Gastrocnemius medialis (tissue), 4 donors: ENCODE data around the gene PLPP7. TPM values are rescaled to one million over a fixed set of nuclear protein-coding genes. Genes with fewer than 3 reads are reported as not detected.

ENCODE experiments used
- ATAC-seq, 2 donors: fragments of 150-250 bp; one replicate each; pipeline ENCODE4 v1.9.1; 2016
- DNase-seq, 2 donors: peaks; one replicate each; pipeline ENCODE4 v3.0.0-alpha.2; 2019
- H3K27ac ChIP-seq, 4 donors: fragments of 200-600 bp; sonication (generic); 1 replicate in 1 of 4; 2 replicates in 3 of 4; pipeline ENCODE4 v1.5.1; 2016 to 2018; ENCODE audit warnings: mild to moderate bottlenecking in 2 of 4, moderate library complexity in 1 of 4
- H3K27me3 ChIP-seq, 3 donors: fragments of 200-600 bp; sonication (generic) in 2 of 3; 1 replicate in 1 of 3; 2 replicates in 2 of 3; pipeline versions ENCODE4 v1.5.1 to v1.6.0; 2016 to 2019; ENCODE audit warnings: mild to moderate bottlenecking in 1 of 3, moderate library complexity in 1 of 3
- H3K36me3 ChIP-seq, 2 donors: fragments of 200-600 bp; sonication (generic) in 1 of 2; one replicate each; pipeline ENCODE4 v1.5.1; 2017 to 2018
- H3K4me1 ChIP-seq, 2 donors: fragments of 200-600 bp; sonication (generic) in 1 of 2; one replicate each; pipeline ENCODE4 v1.5.1; 2016 to 2017; ENCODE audit warnings: mild to moderate bottlenecking in 2 of 2
- H3K4me3 ChIP-seq, 4 donors: fragments of 200-600 bp; sonication (generic) in 3 of 4; 1 replicate in 1 of 4; 2 replicates in 3 of 4; pipeline ENCODE4 v1.5.1; 2016 to 2019; ENCODE audit warnings: mild to moderate bottlenecking in 2 of 4
- H3K9me3 ChIP-seq, 3 donors: fragments of 200-600 bp; sonication (generic) in 2 of 3; 1 replicate in 1 of 3; 2 replicates in 2 of 3; pipeline ENCODE4 v1.5.1; 2016 to 2019
- POLR2A ChIP-seq, 2 donors: fragments of 450-650 bp; IDR thresholded peaks; one replicate each; pipeline ENCODE4 v1.6.1; 2017; ENCODE audit warnings: antibody characterized with exemption in 2 of 2, mild to moderate bottlenecking in 2 of 2, moderate library complexity in 2 of 2
- in situ Hi-C, 4 donors: fragments of 200-750 bp; cut with MboI; loops; one replicate each; pipeline versions ENCODE4 v1.15.0 to v1.8.0; 2017; ENCODE audit warnings: low sequenced_read_pairs in 4 of 4
- intact Hi-C: fragments of 100-400 bp; cut with DNase I; formaldehyde crosslinking; loops from one replicate; pipeline ENCODE4 v1.15.1; 2023; ENCODE audit warnings: low total_unique reads
- total RNA-seq, 4 donors: library from RNA; depleted of rRNA; stranded (reverse); fragments of >200 nt; gene quantifications; one replicate each; pipeline versions ENCODE4 v1.1.0 to v1.2.3, GENCODE V29; 2016
- TF ChIP-seq, protein P1 (sequence below), 5 experiments: fragments of 450-650 bp in 3 of 5; fragments of 200-600 bp in 2 of 5; sonication (generic) in 2 of 5; IDR thresholded peaks in 4 of 5; conservative IDR thresholded peaks in 1 of 5; 1 replicate in 4 of 5; 2 replicates in 1 of 5; pipeline ENCODE4 v1.5.1; 2016 to 2019; ENCODE audit warnings: antibody characterized with exemption in 5 of 5, mild to moderate bottlenecking in 3 of 5, moderate library complexity in 3 of 5

PLPP7 gene
- total RNA-seq, 4 donors from 2014 or later = 110 to 395 (median 184) TPM

DNA sequence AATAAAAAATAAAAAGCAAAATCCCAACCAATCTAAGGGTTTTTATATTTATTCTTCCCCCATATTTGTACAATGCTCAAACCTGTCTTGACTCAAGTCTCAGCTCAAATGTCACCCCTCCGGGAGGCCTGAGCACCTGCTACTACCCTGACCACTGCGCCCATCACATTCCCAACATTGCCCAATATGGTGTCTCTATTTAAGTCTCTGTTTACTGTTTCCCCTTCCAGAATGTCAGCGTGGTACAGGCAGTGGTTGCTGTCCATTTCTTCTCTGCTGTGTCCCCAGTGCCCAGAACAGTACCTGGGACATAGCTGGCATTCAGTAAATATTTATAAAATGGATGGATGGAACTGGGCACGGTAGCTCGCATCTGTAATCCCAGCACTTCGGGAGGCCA lies 57.0 kb downstream of the PLPP7 start:
- intact Hi-C loops (no loop called here), in situ Hi-C loops (loop anchor here in 1 of 4 donors (10.0 kb wide), 1 partner anchor 398 kb away; the partner anchor contains the start of gene RAPGEF1)
- TF ChIP-seq, protein P1, sequence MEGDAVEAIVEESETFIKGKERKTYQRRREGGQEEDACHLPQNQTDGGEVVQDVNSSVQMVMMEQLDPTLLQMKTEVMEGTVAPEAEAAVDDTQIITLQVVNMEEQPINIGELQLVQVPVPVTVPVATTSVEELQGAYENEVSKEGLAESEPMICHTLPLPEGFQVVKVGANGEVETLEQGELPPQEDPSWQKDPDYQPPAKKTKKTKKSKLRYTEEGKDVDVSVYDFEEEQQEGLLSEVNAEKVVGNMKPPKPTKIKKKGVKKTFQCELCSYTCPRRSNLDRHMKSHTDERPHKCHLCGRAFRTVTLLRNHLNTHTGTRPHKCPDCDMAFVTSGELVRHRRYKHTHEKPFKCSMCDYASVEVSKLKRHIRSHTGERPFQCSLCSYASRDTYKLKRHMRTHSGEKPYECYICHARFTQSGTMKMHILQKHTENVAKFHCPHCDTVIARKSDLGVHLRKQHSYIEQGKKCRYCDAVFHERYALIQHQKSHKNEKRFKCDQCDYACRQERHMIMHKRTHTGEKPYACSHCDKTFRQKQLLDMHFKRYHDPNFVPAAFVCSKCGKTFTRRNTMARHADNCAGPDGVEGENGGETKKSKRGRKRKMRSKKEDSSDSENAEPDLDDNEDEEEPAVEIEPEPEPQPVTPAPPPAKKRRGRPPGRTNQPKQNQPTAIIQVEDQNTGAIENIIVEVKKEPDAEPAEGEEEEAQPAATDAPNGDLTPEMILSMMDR (IDR thresholded peaks at IDR 0.05 in 4 of 5, conservative IDR thresholded peaks at IDR 0.05 in 1 of 5) = peak in 1 of 5 experiments; percentile 15
- TF ChIP-seq POLR2A (IDR thresholded peaks at IDR 0.05) = peak in 1 of 2 donors; percentile 62
- Histone ChIP-seq H3K36me3 (no peaks in the 10 kb centered on the region), H3K27ac (peak overlapping the region in 3 of 4 donors; percentile 13 to 78 (median 45)), H3K27me3 (no peaks in the 10 kb centered on the region), H3K4me3 (no peak overlapping the region), H3K4me1 (peaks cover 8 to 12% of the 10 kb centered on the region in 2 donors), H3K9me3 (no peaks in the 10 kb centered on the region)
- peak; percentile 93 for ATAC-seq
- peak; percentile 47 to 71 for DNase-seq

- Histone ChIP-seq H3K4me1 (peaks cover 8 to 12% of the 10 kb centered on the region in 2 donors), H3K27ac (peak overlapping the region in 1 of 4 donors; percentile 78), H3K36me3 (no peaks in the 10 kb centered on the region), H3K4me3 (no peak overlapping the region), H3K9me3 (no peaks in the 10 kb centered on the region), H3K27me3 (no peaks in the 10 kb centered on the region)
- DNase-seq = no peak
- intact Hi-C loops (no loop called here), in situ Hi-C loops (loop anchor here in 1 of 4 donors (10.0 kb wide), 1 partner anchor 397 kb away; the partner anchor contains the start of gene RAPGEF1)
- TF ChIP-seq, protein P1 (IDR thresholded peaks at IDR 0.05 in 4 of 5, conservative IDR thresholded peaks at IDR 0.05 in 1 of 5) = no peak
- TF ChIP-seq POLR2A (IDR thresholded peaks at IDR 0.05) = no peak
- ATAC-seq = no peak
Observed at GRCh38 chr9:131347376-131348020, 58.0 kb downstream of the PLPP7 start.

- Histone ChIP-seq H3K27me3 (no peaks in the 10 kb centered on the region), H3K4me3 (no peak overlapping the region), H3K36me3 (no peaks in the 10 kb centered on the region), H3K9me3 (no peaks in the 10 kb centered on the region), H3K27ac (no peak overlapping the region), H3K4me1 (peaks cover 8 to 12% of the 10 kb centered on the region in 2 donors)
- intact Hi-C loops (no loop called here), in situ Hi-C loops (loop anchor here in 1 of 4 donors (10.0 kb wide), 1 partner anchor 396 kb away; the partner anchor contains the start of gene RAPGEF1)
- DNase-seq (no peak), ATAC-seq (no peak)
- TF ChIP-seq POLR2A (IDR thresholded peaks at IDR 0.05) = no peak
- TF ChIP-seq, protein P1 (IDR thresholded peaks at IDR 0.05 in 4 of 5, conservative IDR thresholded peaks at IDR 0.05 in 1 of 5) = no peak
Observed at GRCh38 chr9:131348631-131349521, 59.4 kb downstream of the PLPP7 start.

DNA sequence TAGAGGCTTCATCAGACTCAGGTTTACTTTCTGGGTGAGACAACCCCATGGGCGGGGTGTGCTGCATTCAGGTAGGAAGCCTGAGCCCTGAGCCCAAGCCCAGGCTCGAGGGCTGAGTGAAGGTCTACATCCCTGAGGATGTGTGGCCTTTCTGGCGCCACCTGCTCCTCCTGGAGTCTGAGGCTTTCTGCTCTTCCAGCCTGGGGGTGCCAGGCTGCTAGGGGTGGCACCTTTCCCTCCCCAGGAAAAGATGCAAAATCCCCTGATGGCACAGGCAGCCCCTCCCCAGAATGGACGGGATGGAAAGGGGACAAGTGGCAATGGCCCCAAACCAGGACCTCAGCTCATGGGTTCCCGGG lies 60.0 kb downstream of the PLPP7 start:
- H3K4me3 ChIP-seq = peak overlapping the region in 2 of 4 donors; percentile 29 to 51
- H3K9me3 ChIP-seq = no peaks in the 10 kb centered on the region
- no peak for DNase-seq
- TF ChIP-seq, protein P1 (IDR thresholded peaks at IDR 0.05 in 4 of 5, conservative IDR thresholded peaks at IDR 0.05 in 1 of 5) = no peak
- TF ChIP-seq POLR2A (IDR thresholded peaks at IDR 0.05) = no peak
- peaks cover 8 to 12% of the 10 kb centered on the region in 2 donors for H3K4me1 ChIP-seq
- no peaks in the 10 kb centered on the region for H3K36me3 ChIP-seq
- intact Hi-C loops (no loop called here), in situ Hi-C loops (loop anchor here in 1 of 4 donors (10.0 kb wide), 1 partner anchor 395 kb away; the partner anchor contains the start of gene RAPGEF1)
- H3K27ac ChIP-seq = no peak overlapping the region
- ATAC-seq = no peak
- H3K27me3 ChIP-seq = no peaks in the 10 kb centered on the region
